Gastrocnemius medialis (tissue), 4 donors: ENCODE results near the gene KCNB1.
"Not testable (repeated sequence)": the region's sequence is repeated elsewhere in the genome, so short reads cannot be mapped to it uniquely, and the experiment has no call there.

ENCODE experiments used
- POLR2A ChIP-seq, 2 donors: fragments of 450-650 bp; IDR thresholded peaks; one replicate each; pipeline ENCODE4 v1.6.1; 2017; ENCODE audit warnings: antibody characterized with exemption in 2 of 2, mild to moderate bottlenecking in 2 of 2, moderate library complexity in 2 of 2
- TF ChIP-seq, protein P1 (sequence below), 5 experiments: fragments of 450-650 bp in 3 of 5; fragments of 200-600 bp in 2 of 5; sonication (generic) in 2 of 5; IDR thresholded peaks in 4 of 5; conservative IDR thresholded peaks in 1 of 5; 1 replicate in 4 of 5; 2 replicates in 1 of 5; pipeline ENCODE4 v1.5.1; 2016 to 2019; ENCODE audit warnings: antibody characterized with exemption in 5 of 5, mild to moderate bottlenecking in 3 of 5, moderate library complexity in 3 of 5

DNA sequence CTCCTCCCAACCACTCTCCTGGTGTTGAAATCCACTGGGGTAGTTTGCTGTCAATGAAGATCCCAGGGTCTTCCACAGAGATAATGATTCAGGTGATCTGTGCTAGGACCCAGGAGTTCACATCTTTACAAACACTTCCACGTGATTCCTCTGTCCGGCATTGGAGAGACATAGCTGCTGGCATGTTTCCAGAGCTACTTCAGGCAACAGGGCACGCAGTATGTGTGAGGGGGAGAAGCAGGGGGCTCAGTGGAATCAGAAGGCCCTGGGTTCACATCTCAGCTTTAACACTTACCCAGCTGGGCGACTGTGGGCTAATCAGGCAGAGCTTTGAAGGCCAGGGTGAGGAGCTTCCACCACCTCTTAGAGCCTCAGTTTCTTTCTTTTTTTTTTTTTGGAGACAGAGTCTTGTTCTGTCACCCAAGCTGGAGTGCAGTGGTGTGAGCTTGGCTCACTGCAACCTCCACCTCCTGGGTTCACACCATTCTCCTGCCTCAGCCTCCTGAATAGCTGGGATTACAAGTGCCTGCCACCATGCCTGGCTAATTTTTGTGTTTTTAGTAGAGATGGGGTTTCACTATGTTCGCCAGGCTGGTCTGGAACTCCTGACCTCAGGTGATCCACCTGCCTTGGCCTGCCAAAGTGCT lies 72.4 kb downstream of the KCNB1 start:
- not testable (repeated sequence) for TF ChIP-seq POLR2A (IDR thresholded peaks at IDR 0.05)
- TF ChIP-seq, protein P1, sequence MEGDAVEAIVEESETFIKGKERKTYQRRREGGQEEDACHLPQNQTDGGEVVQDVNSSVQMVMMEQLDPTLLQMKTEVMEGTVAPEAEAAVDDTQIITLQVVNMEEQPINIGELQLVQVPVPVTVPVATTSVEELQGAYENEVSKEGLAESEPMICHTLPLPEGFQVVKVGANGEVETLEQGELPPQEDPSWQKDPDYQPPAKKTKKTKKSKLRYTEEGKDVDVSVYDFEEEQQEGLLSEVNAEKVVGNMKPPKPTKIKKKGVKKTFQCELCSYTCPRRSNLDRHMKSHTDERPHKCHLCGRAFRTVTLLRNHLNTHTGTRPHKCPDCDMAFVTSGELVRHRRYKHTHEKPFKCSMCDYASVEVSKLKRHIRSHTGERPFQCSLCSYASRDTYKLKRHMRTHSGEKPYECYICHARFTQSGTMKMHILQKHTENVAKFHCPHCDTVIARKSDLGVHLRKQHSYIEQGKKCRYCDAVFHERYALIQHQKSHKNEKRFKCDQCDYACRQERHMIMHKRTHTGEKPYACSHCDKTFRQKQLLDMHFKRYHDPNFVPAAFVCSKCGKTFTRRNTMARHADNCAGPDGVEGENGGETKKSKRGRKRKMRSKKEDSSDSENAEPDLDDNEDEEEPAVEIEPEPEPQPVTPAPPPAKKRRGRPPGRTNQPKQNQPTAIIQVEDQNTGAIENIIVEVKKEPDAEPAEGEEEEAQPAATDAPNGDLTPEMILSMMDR (IDR thresholded peaks at IDR 0.05 in 4 of 5, conservative IDR thresholded peaks at IDR 0.05 in 1 of 5) = not testable (repeated sequence)
